ENCODE measurements around the gene FLT1.
A peak's percentile ranks its signal among the peaks of the same experiment; 100 is the strongest.

Gene FLT1

DNA sequence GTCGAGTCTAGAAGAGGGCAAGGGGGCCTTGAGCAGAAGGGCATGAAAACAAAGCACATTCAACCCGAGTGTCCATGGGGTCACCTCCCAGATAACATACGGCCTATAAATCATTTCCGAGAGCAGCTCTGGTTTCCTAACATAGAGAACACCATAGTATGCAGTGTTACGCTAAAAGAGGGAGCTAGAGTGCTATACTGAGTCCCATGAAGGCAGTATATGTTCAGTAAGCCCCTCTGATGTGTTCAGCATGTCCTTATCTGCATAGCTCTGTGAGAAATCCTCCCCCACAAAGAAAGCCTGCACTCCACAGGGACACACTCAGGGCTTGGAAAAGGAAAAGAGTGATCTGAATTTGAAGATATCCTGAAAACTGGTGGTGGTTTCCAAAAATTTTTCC is 175.4 kb downstream of the FLT1 start:
- DNase-seq (ENCODE audit: low spot score), result no peak

DNA sequence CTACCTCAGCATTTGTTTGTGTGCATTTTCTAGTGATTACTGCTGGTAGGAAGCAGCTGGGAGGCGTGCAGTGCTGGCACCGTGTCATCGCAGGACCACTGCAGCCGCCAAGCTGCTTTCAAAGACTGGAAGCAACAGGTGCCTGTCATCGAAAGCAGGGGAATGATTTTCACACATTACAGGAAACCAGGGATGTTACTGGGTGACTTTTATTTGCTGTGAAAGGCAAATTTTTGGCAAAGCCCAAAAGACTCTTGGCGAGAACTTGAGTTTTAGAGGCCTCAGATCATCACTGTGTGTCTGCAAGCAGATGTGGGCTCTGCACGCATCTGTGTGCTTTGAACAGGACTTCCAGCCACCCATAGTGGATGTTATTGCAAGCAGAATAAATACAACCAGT is 176.4 kb downstream of the FLT1 start:
- DNase-seq (ENCODE audit: low spot score), result peak; percentile 34

DNA sequence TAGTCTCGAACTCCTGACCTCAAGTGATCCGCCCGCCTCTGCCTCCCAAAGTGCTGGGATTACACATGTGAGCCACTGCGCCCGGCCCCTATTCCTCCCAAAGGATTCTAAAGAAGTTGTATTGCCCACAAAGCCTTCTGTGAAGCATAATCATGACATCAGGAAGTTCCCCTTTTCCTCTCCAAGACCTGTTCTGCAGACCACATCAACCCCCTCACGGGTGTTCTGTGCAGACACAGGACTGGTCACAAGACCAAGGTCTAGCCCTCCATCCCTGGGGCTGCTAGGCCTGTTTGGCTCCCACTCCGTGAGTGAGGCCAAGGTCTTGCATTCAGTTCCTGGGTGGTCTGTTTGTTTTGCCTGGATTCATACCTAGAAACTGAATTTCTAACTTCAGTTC is 178.1 kb downstream of the FLT1 start:
- no peak for DNase-seq (ENCODE audit: low spot score)

DNA sequence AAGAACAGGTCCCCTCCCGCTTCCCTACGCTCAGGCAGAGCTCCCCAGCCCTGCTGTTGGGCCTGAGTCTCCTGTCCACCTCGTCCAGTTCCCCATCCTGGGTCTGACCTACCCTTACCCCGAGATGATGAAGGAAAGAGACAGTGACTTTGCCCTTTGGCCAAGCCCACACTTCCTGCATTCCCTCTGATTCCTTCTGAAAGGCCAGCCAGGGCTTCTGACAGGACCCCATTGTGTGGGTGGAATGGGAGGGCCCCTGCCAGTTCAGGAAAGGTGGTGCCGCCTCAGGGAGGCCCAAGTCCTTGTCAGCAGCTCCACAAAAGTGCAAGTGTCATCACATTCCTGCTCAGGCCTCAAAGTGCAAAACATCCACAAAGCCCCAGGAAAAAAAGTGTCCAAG is 178.8 kb downstream of the FLT1 start:
- no peak for DNase-seq (ENCODE audit: low spot score)

DNA sequence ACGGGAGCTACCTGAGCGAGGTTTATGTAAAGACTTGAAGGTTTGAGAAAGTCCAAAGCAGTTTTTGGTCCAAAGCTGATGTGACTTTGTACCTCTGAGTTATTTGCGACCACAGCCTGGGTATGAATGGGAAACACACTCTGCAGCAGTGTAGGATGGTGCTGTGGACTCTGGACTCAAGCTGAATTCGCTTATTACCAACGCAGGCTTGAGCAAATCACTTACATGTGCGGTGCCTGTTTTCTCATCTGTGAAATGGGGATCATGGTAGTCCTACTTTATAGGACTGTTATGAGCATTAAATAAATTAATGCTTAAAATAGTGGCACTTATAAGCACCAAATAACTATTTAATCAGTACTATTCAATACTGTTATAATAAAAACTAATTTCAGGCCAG is 180.0 kb downstream of the FLT1 start:
- no peak for DNase-seq (ENCODE audit: low spot score)

DNA sequence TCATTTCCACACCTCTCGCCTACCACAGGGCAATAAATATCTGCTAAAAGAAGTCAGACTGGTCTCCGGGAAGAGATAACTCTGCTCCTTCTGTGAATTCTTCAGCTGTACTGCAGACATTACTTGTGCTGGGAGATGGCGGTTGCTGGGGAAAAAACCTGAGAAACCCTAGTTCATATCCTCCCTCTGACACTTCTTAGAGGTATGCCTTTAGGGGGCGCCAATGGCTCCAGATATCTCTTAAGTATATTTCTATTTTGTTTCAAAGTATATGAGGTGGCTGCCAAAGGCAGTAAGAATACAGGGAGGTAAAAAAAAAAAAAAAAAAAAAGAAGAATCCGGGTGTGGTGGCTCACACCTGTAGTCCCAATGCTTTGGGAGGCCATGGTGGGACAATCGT is 181.3 kb downstream of the FLT1 start:
- DNase-seq (ENCODE audit: low spot score), result no peak

DNA sequence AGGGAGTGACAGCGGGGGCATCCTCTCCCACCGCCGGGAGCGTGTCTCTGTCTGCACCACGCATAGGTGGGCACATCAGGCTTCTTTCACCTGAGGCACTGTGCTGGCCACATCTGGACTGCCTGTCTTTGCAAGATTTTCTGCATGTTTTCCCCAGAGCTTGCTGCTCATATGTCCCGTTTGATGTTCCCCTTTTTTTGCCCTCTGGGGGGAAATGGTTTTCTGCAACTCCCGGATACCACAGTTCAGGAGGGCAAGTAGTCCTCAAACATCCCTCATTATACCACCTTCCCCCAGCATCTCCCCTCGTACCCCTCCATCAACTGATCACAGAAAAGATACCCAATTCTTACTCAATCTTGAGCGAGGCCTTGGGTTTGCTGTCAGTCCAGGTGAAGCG is 188.6 kb downstream of the FLT1 start:
- DNase-seq (ENCODE audit: low spot score), result no peak

DNA sequence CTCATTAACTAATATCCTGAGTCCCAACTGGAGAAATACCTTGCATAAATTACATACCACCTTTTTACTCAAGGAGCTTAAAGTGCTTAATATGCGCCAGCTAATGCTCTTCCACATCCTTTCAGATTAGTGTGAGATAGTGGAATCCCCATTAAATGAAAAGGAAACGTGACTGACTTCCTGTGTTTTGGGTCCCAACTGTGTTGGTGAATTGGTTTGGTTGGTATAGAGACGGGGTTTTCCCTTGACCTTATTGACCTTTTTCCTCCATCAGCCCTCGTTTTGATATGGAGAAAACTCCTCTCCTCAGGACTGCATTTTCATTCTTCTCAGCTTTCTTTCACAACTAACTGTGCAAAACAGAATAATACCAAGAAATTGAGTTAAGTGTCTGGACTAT is 193.1 kb downstream of the FLT1 start:
- DNase-seq (ENCODE audit: low spot score), result no peak

DNA sequence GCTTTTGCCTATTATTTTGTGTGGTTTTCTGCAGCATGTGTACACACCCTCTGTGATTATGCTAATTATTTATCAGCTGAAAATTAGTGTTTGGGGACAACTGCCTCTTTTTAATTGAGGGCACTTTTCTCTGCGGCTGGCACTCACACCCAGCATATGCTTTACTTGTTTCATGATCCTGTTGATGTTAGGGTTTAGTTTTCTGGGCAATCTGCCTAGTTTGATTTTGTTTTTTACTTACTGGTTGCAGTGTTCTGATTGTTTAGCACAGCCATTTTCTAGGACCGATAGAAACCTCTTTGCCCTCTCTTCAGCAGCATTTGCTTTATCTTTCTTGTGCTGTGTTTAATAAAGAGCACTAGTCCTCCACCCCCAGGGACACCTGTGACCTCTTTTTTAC is 195.0 kb downstream of the FLT1 start:
- no peak for DNase-seq (ENCODE audit: low spot score)

DNA sequence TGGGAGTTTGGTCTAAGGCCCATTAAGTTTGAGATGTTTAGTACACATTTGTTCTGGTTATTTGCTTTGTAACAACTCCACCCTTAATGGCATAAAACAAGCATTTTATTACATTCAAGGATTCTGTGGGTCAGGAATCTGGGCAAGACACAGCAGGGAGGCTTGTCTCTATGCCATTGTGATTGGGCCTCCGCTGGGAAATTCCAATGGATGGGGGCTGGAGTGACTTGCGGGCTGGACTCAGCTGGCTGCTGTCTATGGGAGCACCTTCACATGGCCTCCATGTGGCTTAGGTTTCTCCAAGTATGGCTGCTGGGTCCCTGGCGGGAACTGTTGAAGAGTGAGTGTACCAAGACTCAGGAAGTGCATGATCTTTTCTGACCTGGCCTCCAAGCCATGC is 197.6 kb downstream of the FLT1 start:
- no peak for DNase-seq (ENCODE audit: low spot score)

DNA sequence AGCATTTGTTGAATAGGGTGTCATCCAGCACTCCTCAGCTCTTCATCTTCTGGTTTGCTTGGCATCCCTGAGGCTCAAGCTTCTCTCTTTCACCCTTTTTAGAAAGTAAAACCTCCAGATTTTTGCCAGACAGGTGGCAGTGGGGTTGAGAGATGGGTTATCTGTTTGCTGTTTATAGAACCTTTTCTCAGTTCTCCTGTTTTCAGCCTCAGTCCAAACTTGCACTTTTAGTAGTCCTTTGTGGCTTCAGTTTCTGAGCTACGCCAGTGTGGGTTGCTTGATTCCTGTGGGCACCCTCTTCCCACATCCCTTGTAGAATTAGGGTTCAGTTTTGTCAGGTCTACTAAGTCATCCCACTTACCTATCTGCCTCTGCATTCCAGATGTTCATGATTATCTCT is 208.7 kb downstream of the FLT1 start:
- no peak for DNase-seq (ENCODE audit: low spot score)

DNA sequence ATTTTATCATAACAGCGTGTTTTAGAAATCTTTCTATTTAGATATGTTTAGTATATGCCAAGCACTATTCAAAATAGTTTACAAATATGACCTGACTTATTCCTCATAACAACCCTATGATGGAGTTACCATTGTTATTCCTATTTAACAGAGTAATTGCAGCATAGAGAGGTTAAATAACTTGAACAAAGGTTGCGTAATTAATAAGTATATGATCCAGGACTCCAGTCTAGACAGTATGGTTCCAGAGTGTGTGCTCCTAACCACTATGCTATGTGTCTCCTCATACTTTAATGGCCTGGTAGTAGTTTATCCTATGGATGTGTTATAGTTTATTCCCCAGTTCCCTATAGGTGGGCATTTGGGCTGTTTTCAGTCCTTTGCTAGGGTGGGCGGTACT is 211.3 kb downstream of the FLT1 start:
- DNase-seq (ENCODE audit: low spot score), result no peak

DNA sequence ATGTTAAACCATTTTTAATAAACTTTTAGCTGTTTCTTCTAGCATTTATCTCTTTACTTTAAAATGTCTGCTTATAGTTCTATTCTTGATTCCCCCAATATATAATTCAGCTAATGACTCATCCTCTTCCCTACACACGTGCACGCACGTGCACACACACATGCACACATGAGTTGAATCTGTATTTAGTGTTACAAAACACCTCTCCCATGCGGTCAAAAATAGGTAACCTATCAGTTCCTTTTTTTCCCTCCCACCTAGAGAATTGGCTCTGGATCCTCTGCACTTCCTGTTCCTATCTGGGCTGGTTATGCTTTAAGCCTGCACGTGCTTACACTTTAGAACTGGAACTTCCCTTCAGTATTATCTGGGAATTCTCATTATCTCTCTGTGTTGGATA is 212.5 kb downstream of the FLT1 start:
- DNase-seq (ENCODE audit: low spot score), result no peak

DNA sequence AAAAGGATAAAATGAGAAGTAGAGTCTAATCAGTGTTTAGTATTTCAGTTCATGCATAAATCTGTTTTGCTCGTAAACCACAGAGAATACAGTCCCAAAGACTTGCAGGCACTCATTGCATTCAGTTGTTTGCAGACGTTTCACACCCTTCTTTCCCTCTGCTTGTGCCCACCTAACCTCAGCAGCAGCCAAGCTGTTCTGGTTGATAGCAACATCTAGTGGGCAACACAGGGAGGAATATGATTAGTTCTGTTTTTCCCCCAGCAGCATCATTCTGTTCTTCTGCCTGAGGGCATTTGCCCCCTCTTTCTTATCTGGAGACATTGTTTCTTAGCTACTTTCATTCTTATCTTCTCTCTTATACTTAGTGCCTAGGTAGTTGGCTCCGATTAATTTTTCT is 221.0 kb downstream of the FLT1 start:
- no peak for DNase-seq (ENCODE audit: low spot score)

DNA sequence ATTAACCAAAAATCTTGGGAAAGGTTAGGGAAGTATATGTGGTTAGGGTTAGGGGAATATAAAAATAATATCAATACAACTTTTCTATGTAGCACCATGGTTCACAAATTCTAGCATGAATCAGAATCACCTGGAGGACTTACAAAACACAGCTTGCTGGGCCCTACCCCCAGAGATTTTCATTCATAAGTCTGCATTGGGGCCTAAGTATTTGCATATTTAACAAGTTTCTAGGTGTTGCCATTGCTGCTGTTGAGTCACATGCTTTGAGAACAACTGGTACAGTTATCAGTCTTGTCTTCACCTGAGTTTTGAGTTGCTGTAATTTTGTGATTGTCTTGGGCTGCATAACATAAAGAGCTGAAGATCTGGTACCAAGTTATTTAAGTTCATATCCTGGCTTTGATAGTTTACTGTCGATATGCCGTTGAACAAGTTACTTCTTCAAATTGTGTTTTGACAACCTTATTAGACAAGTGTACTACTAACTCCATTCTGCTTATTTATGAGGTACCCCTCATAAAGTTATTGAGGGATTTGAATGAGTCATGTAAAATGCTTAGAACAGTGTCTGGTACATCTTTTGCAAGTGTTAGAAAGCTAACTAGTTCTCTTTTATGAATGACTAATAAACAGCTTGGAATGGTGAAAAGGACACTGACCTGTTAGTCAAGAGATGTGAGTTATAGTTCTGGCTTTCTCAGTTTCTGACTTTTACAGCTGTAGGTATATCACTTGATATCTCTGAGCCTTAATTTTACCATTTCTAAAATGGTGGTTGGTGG is 223.7 kb downstream of the FLT1 start:
- no peak for DNase-seq (ENCODE audit: low spot score)

DNA sequence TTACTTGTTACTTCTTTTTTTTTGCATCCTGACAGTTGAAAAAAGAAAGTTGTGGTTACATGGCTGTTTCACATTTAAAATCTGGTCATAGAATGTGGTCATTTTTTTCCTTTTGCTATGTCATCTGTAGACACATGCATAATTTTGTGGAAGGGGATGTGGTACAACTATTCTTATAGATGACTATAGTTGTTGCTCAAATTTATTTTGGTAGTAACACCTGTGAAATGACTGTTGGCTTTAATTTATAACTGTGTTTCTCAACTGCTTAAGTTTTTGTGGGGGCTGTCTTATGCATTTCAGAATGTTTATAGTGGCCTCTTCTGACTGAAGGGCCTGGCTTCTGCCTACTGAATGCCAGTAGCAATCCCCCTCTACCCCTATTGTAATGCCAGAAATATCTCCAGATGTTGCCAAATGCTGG is 226.1 kb downstream of the FLT1 start:
- no peak for DNase-seq (ENCODE audit: low spot score)

DNA sequence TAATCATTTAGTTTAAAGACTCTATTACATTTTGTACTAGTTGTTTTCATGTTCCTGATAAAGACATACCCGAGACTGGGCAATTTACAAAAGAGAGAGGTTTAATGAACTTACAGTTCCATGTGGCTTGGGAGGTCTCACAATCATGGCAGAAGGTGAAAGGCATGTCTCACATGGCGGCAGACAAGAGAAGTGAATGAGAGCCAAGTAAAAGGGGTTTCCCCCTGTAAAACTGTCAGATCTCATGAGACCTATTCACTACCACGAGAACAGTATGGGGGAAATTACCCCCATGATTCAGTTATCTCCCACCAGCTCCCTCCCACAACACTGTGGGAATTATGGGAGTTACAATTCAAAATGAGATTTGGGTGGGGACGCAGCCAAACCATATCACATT is 227.4 kb downstream of the FLT1 start:
- no peak for DNase-seq (ENCODE audit: low spot score)

DNA sequence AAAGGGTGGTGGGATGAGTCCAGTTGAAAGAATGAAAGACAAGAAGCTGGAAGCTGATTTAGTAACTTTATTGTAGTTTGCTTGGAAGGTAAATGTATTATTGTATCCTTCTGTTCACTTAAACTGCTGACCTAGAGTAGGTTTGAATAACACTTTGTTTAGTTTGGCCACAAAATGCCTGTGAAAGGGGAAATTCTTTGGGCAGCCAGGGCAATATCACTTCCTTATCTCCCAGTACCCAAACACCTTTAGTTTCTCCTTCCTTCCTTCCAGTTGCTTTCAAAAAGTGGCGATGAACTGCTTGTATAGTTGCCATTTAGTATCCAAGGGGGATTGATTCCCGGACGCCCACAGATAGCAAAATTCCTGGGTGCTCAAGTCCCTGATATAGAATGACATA is 236.5 kb downstream of the FLT1 start:
- no peak for DNase-seq (ENCODE audit: low spot score)

DNA sequence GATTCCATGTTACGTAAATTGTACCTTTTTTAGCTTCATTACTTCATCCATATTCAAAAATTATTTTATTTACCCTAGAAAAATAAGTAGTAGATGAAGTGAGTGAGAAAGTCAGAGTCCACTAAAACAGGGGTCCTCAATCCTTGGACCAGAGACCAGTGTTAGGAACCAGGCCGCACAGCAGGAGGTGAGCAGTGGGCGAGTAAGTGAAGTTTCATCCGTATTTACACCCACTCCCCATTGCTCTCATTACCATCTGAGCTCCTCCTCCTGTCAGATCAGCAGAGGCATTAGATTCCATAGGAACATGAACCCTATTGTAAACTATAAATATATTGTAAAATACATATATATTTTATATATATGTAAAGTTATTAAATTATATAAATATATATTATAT is 237.6 kb downstream of the FLT1 start:
- no peak for DNase-seq (ENCODE audit: low spot score)

DNA sequence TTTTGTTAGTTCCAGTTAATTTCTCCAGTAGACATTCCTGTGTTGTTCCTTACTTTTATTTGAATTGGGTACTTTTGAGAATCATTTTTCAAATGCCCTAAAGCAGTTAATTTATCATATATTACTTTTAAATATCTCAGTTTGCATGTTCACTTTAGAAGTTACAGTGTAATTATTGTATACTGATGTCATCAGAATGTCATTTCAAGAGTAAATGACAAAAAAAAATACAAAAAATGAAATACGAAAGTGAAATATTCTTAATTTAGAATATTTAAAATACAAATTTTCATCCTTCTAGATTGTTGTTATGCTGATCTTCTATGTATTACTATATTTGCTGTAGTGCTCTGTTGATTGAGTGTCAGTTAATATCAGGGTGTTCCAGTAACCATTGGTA is 242.4 kb downstream of the FLT1 start:
- DNase-seq (ENCODE audit: low spot score), result no peak

DNA sequence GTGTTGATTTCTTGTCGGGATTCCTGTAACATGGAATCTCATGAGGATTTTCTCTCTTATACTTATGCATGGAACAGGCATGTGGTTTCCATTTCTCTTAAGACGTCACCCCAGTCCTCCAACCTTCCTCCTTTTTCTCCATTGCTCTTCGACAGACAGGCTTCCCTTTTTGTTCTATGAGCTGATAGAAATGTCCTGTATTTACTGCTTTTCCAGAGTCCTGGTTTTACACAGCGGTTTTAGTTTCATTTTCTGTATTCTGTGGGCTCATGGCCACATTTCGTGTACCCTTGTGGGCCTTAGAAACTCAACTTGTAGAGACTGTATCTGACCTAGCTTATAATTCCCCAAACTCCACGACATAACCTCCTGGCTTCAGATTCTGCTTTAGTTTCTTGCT is 243.5 kb downstream of the FLT1 start:
- DNase-seq (ENCODE audit: low spot score), result no peak

DNA sequence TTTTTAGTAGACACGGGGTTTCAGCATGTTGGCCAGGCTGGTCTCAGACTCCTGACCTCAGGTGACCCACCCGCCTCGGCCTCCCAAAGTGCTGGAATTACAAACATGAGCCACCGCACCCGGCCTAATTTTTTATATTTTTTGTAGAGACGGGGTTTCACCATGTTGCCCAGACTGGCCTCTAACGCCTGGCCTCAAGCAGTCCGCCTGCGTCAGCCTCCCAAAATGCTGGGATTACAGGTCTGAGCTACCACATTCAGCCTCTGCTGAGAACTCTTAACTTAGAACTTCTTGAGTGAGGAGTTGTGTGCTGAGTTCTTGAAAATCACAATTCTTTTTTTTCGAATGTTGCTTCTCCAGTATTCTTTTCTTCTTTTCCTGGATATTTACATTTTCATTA is 244.4 kb downstream of the FLT1 start:
- DNase-seq (ENCODE audit: low spot score), result no peak
